Lung (tissue), 12 donors: Measurements from ENCODE around the gene PTPRN2. TPM values are rescaled to one million over a fixed set of nuclear protein-coding genes. Genes with fewer than 3 reads are reported as not detected.
"Not testable (repeated sequence)": the region's sequence is repeated elsewhere in the genome, so short reads cannot be mapped to it uniquely, and the experiment has no call there.

ENCODE experiments used
- ATAC-seq: fragments of 200-7000 bp; cut with Tn5 transposase; one replicate; pipeline ENCODE4 v1.9.1; 2020; ENCODE audit warnings: moderate number of reproducible peaks; ENCODE audit not compliant: insufficient read depth, low FRiP score
- DNase-seq, 3 donors: peaks; one replicate each; pipeline ENCODE4 v3.0.0-alpha.2; 2013 to 2017
- H3K27ac ChIP-seq, 2 donors: one replicate each; pipeline ENCODE4 v1.5.1; 2013; ENCODE audit warnings: mild to moderate bottlenecking in 2 of 2, moderate library complexity in 2 of 2, control low read depth in 1 of 2, inconsistent platforms in 1 of 2, low read depth in 1 of 2, low read length in 1 of 2
- H3K27me3 ChIP-seq, 3 donors: one replicate each; pipeline ENCODE4 v1.5.1; 2013; ENCODE audit warnings: low read length in 2 of 3; ENCODE audit not compliant: control insufficient read depth in 3 of 3, insufficient read depth in 3 of 3
- H3K36me3 ChIP-seq, 4 donors: one replicate each; pipeline ENCODE4 v1.5.1; 2013; ENCODE audit warnings: low read length in 4 of 4, mild to moderate bottlenecking in 1 of 4, moderate library complexity in 1 of 4; ENCODE audit not compliant: control insufficient read depth in 4 of 4, insufficient read depth in 4 of 4
- H3K4me1 ChIP-seq, 5 donors: one replicate each; pipeline ENCODE4 v1.5.1; 2013; ENCODE audit warnings: low read length in 5 of 5, mild to moderate bottlenecking in 2 of 5, moderate library complexity in 1 of 5; ENCODE audit not compliant: control insufficient read depth in 5 of 5, insufficient read depth in 5 of 5
- H3K4me3 ChIP-seq: one replicate; pipeline ENCODE4 v1.5.1; 2013; ENCODE audit warnings: mild to moderate bottlenecking, control low read depth, moderate library complexity
- H3K9ac ChIP-seq, 2 donors: one replicate each; pipeline ENCODE4 v1.5.1; 2013; ENCODE audit warnings: low read length in 2 of 2, control low read depth in 1 of 2; ENCODE audit not compliant: insufficient read depth in 1 of 2
- H3K9me3 ChIP-seq, 4 donors: one replicate each; pipeline ENCODE4 v1.5.1; 2013; ENCODE audit warnings: low read length in 3 of 4, mild to moderate bottlenecking in 1 of 4, moderate library complexity in 1 of 4; ENCODE audit not compliant: control insufficient read depth in 4 of 4, insufficient read depth in 3 of 4
- WGBS, 2 donors: extraction: QIAGEN DNeasy Blood & Tissue Kit; methylation state at CpG; one replicate each; pipeline ENCODE4 v1.1.7; 2013; 5-methylcytosine and 5-hydroxymethylcytosine counted together
- polyA plus RNA-seq, 2 donors: library from polyadenylated mRNA; stranded (reverse); fragments of 200-250 nt; gene quantifications; one replicate each; pipeline ENCODE4 v1.2.1, GENCODE V29; 2013
- total RNA-seq, 2 donors: library from RNA; depleted of rRNA in 1 of 2; stranded (reverse); fragments of >200 nt in 1 of 2; gene quantifications; one replicate each; pipeline ENCODE4 v1.2.1, GENCODE V29; 2014 to 2021
- TF ChIP-seq, protein P1 (sequence below): IDR thresholded peaks from 2 replicates; pipeline ENCODE4 v1.5.1; 2012; ENCODE audit warnings: mild to moderate bottlenecking; ENCODE audit errors: control extremely low read depth, extremely low read depth
- donor health status: control.
- donor health status: control.
- donor health status: Bipolar disorder and iron deficiency.
- donor health status: healthy.
- donor health status: DM: yes; HTN: yes; CAD: no.

PTPRN2 gene
- total and polyA plus RNA-seq, 4 donors = 2.1 to 7.4 (median 4.4) TPM

DNA sequence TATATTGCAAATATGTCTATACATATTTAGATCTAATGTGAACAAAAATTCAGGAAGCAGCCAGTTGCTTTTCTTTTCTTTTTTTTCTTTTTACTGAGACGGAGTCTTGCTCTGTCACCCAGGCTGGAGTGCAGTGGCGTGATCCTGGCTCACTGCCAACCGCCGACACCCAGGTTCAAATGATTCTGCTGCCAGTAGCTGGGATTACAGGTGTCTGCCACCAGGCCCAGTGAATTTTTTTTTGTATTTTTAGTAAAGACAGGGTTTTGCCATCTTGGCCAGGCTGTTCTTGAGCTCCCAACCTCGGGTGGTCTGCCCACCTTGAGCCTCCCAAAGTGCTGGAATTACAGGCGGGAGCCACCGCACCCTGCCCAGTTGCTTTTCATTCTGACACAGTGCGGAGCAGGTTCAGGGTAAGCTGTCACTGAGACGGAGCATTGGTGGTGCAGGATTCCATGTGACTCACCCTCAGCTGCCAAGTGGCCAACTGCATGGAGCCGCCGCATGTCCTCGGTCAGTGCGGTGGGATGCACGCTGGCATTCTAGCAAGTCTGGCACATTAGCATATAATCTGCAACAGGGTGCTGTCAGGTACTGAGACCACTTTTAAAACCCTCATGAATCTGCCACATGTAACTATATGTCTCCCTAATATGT lies 888.1 kb downstream of the PTPRN2 start:
- Histone ChIP-seq H3K4me3 (no peak overlapping the region), H3K27ac (no peak overlapping the region), H3K36me3 (no peaks in the 10 kb centered on the region), H3K4me1 (no peaks in the 10 kb centered on the region), H3K9ac (no peak overlapping the region), H3K9me3 (peaks cover 0 to 13% (median 0%) of the 10 kb centered on the region in 4 donors), H3K27me3 (peaks cover 4 to 42% (median 41%) of the 10 kb centered on the region in 3 donors)
- TF ChIP-seq, protein P1, sequence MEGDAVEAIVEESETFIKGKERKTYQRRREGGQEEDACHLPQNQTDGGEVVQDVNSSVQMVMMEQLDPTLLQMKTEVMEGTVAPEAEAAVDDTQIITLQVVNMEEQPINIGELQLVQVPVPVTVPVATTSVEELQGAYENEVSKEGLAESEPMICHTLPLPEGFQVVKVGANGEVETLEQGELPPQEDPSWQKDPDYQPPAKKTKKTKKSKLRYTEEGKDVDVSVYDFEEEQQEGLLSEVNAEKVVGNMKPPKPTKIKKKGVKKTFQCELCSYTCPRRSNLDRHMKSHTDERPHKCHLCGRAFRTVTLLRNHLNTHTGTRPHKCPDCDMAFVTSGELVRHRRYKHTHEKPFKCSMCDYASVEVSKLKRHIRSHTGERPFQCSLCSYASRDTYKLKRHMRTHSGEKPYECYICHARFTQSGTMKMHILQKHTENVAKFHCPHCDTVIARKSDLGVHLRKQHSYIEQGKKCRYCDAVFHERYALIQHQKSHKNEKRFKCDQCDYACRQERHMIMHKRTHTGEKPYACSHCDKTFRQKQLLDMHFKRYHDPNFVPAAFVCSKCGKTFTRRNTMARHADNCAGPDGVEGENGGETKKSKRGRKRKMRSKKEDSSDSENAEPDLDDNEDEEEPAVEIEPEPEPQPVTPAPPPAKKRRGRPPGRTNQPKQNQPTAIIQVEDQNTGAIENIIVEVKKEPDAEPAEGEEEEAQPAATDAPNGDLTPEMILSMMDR = no peak
- 75 to 78% methylated on average over 14 of the region's 14 CpGs for WGBS, 2 donors
- DNase-seq (no peak), ATAC-seq (no peak)

DNA sequence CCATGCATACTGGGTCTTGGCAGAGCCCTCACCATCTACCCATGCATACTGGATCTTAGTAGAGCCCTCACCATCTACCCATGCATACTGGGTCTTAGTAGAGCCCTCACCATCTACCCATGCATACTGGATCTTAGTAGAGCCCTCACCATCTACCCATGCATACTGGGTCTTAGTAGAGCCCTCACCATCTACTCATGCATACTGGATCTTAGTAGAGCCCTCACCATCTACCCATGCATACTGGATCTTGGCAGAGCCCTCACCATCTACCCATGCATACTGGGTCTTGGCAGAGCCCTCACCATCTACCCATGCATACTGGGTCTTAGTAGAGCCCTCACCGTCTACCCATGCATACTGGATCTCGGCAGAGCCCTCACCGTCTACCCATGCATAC lies 890.3 kb downstream of the PTPRN2 start:
- peaks cover 15 to 44% (median 44%) of the 10 kb centered on the region in 3 donors for H3K27me3 ChIP-seq
- DNase-seq, H3K4me3 ChIP-seq, H3K27ac ChIP-seq, H3K4me1 ChIP-seq, H3K9ac ChIP-seq, H3K36me3 ChIP-seq, ATAC-seq: not testable (repeated sequence)
- peaks cover 0 to 21% (median 0%) of the 10 kb centered on the region in 4 donors for H3K9me3 ChIP-seq
- WGBS, 2 donors = 67 to 86% methylated on average over 3 of the region's 3 CpGs

DNA sequence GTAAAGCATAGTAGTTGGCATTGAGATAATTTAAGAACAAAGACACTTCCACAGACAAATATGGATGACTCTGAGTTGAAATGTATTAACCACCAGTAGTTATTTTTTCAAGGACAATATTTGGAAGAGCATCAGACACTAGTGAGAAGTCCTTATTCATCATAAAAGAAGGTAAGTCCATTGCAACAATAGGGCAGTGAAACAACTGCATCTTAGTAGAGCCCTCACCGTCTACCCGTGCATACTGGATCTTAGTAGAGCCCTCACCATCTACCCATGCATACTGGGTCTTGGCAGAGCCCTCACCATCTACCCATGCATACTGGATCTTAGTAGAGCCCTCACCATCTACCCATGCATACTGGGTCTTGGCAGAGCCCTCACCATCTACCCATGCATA lies 892.0 kb downstream of the PTPRN2 start:
- H3K36me3 ChIP-seq, DNase-seq, ATAC-seq, H3K4me3 ChIP-seq, H3K4me1 ChIP-seq, H3K27ac ChIP-seq, H3K9ac ChIP-seq: not testable (repeated sequence)
- Histone ChIP-seq H3K9me3 (peaks cover 0 to 20% (median 0%) of the 10 kb centered on the region in 4 donors), H3K27me3 (peaks cover 27 to 40% (median 38%) of the 10 kb centered on the region in 3 donors)
- WGBS, 2 donors = 84 to 94% methylated on average over 2 of the region's 2 CpGs

DNA sequence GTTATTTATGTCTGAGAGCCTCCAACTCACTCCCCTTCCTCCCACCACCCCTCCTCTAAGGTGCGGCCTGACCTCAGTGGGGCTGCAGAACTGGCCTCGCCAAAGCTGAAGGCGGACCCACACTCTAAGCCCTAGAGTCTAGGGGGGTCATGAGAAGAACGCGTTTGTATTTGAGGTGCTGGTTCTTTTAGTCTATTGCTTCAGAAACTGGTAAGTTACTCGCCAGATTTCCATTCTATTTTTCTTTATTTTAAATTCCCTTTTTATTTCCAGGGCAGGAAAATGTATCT lies 893.3 kb downstream of the PTPRN2 start:
- TF ChIP-seq, protein P1 = no peak
- H3K36me3 ChIP-seq = no peaks in the 10 kb centered on the region
- DNase-seq (no peak), ATAC-seq (no peak)
- no peak overlapping the region for H3K9ac ChIP-seq
- H3K27me3 ChIP-seq = peaks cover 28 to 39% (median 38%) of the 10 kb centered on the region in 3 donors
- H3K9me3 ChIP-seq = peaks cover 0 to 17% (median 0%) of the 10 kb centered on the region in 4 donors
- no peak overlapping the region for H3K27ac ChIP-seq
- 22 to 29% methylated on average over 6 of the region's 6 CpGs for whole genome bisulfite sequencing, 2 donors
- H3K4me3 ChIP-seq = no peak overlapping the region
- H3K4me1 ChIP-seq = peaks cover 0 to 17% (median 6%) of the 10 kb centered on the region in 5 donors
